Adrenal gland (tissue), 5 donors: ENCODE results near the gene CATSPER4.

Experiments used
- POLR2A ChIP-seq, 2 donors: fragments of 450-650 bp; IDR thresholded peaks; one replicate each; pipeline ENCODE4 v1.6.1; 2017; ENCODE audit warnings: antibody characterized with exemption in 2 of 2, mild to moderate bottlenecking in 2 of 2, moderate library complexity in 1 of 2
- TF ChIP-seq, protein P1 (sequence below), 6 experiments: fragments of 450-650 bp in 4 of 6; fragments of 200-600 bp in 2 of 6; sonication (generic) in 1 of 6; IDR thresholded peaks; 1 replicate in 5 of 6; 2 replicates in 1 of 6; pipeline versions ENCODE4 v1.5.1 to v1.8.0; 2016 to 2021; ENCODE audit warnings: antibody characterized with exemption in 6 of 6, mild to moderate bottlenecking in 2 of 6, moderate library complexity in 1 of 6
- donor health status: DM: no; HTN: no; CAD: no.

DNA sequence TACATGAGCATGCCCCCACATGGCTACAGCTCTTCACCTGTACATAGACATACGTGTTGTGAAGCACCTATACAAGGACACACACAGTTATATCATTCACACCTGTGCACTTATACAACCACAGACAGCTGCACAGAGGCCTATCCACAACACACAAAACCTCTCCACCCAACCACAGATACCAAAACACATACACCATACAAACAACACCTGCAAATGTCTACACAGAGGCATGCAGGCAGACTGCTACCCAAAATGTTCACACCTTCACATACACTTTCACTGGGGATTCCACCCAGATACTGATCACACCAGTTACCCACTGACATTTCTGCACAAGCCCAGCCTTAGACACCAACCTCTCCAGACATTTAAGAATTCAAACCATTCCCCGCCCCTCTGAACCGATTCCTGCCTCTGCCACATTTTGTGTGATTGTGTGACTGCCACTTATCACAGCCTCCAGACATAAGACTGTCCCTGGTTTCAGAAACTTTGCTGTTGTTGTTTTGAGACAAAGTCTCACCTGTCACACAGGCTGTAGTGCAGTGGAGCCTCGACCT is 23.6 kb upstream of the CATSPER4 start:
- TF ChIP-seq POLR2A (IDR thresholded peaks at IDR 0.05) = no peak
- TF ChIP-seq, protein P1, sequence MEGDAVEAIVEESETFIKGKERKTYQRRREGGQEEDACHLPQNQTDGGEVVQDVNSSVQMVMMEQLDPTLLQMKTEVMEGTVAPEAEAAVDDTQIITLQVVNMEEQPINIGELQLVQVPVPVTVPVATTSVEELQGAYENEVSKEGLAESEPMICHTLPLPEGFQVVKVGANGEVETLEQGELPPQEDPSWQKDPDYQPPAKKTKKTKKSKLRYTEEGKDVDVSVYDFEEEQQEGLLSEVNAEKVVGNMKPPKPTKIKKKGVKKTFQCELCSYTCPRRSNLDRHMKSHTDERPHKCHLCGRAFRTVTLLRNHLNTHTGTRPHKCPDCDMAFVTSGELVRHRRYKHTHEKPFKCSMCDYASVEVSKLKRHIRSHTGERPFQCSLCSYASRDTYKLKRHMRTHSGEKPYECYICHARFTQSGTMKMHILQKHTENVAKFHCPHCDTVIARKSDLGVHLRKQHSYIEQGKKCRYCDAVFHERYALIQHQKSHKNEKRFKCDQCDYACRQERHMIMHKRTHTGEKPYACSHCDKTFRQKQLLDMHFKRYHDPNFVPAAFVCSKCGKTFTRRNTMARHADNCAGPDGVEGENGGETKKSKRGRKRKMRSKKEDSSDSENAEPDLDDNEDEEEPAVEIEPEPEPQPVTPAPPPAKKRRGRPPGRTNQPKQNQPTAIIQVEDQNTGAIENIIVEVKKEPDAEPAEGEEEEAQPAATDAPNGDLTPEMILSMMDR (IDR thresholded peaks at IDR 0.05) = no peak
